PC-9 (cell line): ENCODE measurements around the gene ZNF672.

Experiments used
- CTCF ChIP-seq: fragments of 200-600 bp; sonication (generic); conservative IDR thresholded peaks from 2 replicates; pipeline ENCODE4 v1.6.1; 2017; ENCODE audit warnings: mixed run types, antibody characterized with exemption, mild to moderate bottlenecking, moderate library complexity
- EZH2 ChIP-seq: fragments of 200-600 bp; sonication (generic); IDR thresholded peaks from 2 replicates; pipeline ENCODE4 v1.8.0; 2017; ENCODE audit warnings: antibody characterized with exemption, low read depth

GRCh38 chr1:248872752-248873408, 34.9 kb downstream of the ZNF672 start:
- no peak for TF ChIP-seq CTCF
- no peak for TF ChIP-seq EZH2
